Right renal cortex interstitium (tissue), 3 donors: ENCODE results near the gene GIPC1. TPM values are rescaled to one million over a fixed set of nuclear protein-coding genes. Genes with fewer than 3 reads are reported as not detected.

Source experiments
- DNase-seq, 3 donors: peaks; one replicate each; pipeline ENCODE4 v3.0.0-alpha.2; 2013; ENCODE audit warnings: low read depth in 3 of 3, low spot score in 2 of 3
- polyA plus RNA-seq, 3 donors: library from polyadenylated mRNA; unstranded; fragments of 120-200 nt; gene quantifications; one replicate each; pipeline ENCODE4 v1.2.1, GENCODE V29; 2013; ENCODE audit not compliant: insufficient read length in 3 of 3

The GIPC1 gene
- polyA plus RNA-seq, 3 donors: 52.6 to 67.1 (median 66.6) TPM

GRCh38 chr19:14439014-14439413 is 56.9 kb downstream of the GIPC1 start:
- no peak for DNase-seq

DNA sequence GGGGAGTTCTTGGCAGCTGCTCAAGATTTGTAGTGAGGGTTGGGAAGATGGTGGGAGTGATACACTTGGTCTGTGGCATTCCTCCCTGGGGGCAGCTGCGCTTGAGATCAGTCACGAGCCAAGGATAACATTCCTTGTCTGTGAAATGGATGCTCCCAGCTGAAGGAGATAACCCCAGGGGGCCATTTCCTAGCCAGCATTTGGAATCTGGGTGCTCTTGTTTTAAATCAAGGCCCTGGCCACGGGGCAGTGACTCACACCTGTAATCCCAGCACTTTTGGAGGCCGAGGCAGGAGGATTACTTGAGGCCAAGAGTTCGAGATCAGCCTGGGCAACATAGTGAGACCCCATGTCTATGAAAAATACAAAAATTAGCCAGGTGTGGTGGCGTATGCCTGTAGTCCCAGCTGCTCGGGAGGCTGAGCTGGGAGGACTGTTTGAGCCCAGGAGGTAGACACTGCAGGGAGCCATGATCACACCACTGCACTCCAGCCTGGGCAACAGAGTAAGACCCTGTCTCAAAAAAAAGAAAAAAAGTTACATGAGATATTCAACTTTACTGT is 58.3 kb downstream of the GIPC1 start:
- DNase-seq: no peak

DNA sequence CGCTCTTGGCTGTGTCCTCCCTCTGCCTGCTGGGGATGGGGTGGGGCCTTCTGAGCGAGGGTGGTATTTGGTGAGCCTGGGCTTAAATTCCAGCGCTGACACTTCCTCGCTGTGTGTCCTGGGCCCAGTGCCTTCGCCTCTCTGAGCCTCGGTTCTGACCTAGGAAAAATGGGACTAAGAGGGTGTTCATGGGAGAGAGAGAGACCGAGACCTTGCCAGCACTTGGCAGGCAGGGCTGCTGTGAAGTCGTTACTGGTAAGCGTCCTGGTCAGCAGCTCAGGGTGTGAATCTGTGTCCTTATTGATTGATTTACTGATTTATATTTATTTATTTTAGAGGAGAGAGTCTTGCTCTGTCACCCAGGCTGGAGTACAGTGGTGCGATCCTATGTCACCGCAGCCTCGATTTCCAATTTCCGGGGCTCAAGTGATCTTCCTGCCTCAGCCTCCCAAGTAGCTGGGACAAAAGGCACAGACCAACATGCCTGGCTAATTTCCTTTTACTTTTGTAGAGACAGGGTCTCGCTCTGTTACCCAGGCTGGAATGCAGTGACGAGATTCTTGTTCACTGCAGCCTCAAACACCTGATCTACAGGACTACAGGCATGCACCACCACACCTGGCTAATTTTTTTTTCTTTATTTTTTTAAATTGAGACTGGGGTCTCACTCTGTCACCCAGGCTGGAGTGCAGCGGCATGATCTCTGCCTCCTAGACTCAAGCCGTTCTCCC is 60.4 kb downstream of the GIPC1 start:
- no peak for DNase-seq

GRCh38 chr19:14434543-14435319 is 61.2 kb downstream of the GIPC1 start:
- DNase-seq: no peak

- DNase-seq: peak in 1 of 3 donors; percentile 29
These were observed 62.1 kb downstream of the GIPC1 start for GRCh38 chr19:14433554-14434501.

GRCh38 chr19:14432791-14433553 is 63.0 kb downstream of the GIPC1 start, which contains the start of gene PKN1:
TSS of gene PKN1 (plus strand) at chr19:14433306. CDS start at chr19:14433522, 216 bp downstream.
- peak in 1 of 3 donors; percentile 39 for DNase-seq

DNA sequence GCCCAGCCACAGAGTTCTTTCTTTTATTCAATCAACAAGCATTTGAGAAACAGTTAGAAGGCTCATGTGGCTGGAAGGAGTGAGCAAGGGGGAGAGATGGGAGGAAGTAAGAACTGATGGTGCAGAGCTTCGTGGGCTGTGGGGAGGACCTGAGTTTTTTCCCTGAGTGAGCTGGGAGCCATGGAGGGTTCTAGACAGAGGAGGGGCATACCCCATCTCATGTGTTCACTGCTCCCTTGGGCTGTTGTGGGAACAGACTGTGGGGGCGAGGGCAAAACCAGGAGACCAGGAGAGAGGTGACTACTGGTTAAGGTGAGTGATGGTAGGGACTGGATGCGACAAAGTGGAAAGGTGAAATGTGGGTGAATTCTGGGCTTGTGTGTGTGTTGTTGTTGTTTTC is 65.2 kb downstream of the GIPC1 start:
- DNase-seq: no peak

GRCh38 chr19:14428882-14429416 is 67.0 kb downstream of the GIPC1 start:
- no peak for DNase-seq

Other genes starting within 250 kb of the GIPC1 start
- 10 to 100 TPM; 18.2 to 23.0 (median 19.2) TPM for gene ADGRE5, start 114.7 kb downstream of the GIPC1 start, polyA plus RNA-seq
- gene DDX39A, start 76.8 kb downstream of the GIPC1 start, polyA plus RNA-seq: 10 to 100 TPM; 46.6 to 53.9 (median 52.1) TPM
- gene PKN1, start 62.8 kb downstream of the GIPC1 start, polyA plus RNA-seq: 10 to 100 TPM; 86.1 to 98.8 (median 94.6) TPM
- 1 to 10 TPM; 2.2 to 4.4 (median 3.7) TPM for gene PTGER1, start 20.8 kb downstream of the GIPC1 start, polyA plus RNA-seq
- 100 to 1,000 TPM in 1 of 3 donors, 10 to 100 TPM in 2; 97.2 to 119 (median 99.3) TPM for gene DNAJB1, start 22.3 kb upstream of the GIPC1 start, polyA plus RNA-seq
- gene TECR, start 33.5 kb upstream of the GIPC1 start, polyA plus RNA-seq: 100 to 1,000 TPM; 113 to 144 (median 132) TPM
- 10 to 100 TPM; 76.7 to 96.7 (median 88.4) TPM for gene NDUFB7, start 75.9 kb upstream of the GIPC1 start, polyA plus RNA-seq
- under 1 TPM; 0.06 to 0.17 (median 0.12) TPM for gene CLEC17A, start 87.0 kb upstream of the GIPC1 start, polyA plus RNA-seq
- under 1 TPM in 2 of 3 donors, not detected in 1; 0.11 to 0.20 TPM for gene ADGRE3, start 178.7 kb upstream of the GIPC1 start, polyA plus RNA-seq
- 10 to 100 TPM; 14.3 to 16.6 (median 16.1) TPM for gene ZNF333, start 193.9 kb upstream of the GIPC1 start, polyA plus RNA-seq